Ishikawa (cell line): ENCODE results near the gene ZDHHC7.

Experiments
- CEBPB ChIP-seq: IDR thresholded peaks from 2 replicates; pipeline ENCODE4 v1.6.1; 2012
- CREB1 ChIP-seq: IDR thresholded peaks from 2 replicates; pipeline ENCODE4 v1.6.1; 2012; ENCODE audit warnings: low read depth
- EGR1 ChIP-seq: IDR thresholded peaks from 2 replicates; pipeline ENCODE4 v1.6.1; 2012
- EP300 ChIP-seq: IDR thresholded peaks from 2 replicates; pipeline ENCODE4 v1.6.1; 2012; ENCODE audit warnings: borderline replicate concordance
- FOXM1 ChIP-seq: IDR thresholded peaks from 2 replicates; pipeline ENCODE4 v1.6.1; 2012; ENCODE audit warnings: low read depth, borderline replicate concordance
- NFIC ChIP-seq: IDR thresholded peaks from 2 replicates; pipeline ENCODE4 v1.6.1; 2012
- RAD21 ChIP-seq: IDR thresholded peaks from 2 replicates; pipeline ENCODE4 v1.6.1; 2012; ENCODE audit warnings: low read depth
- TAF1 ChIP-seq: IDR thresholded peaks from 2 replicates; pipeline ENCODE4 v1.6.1; 2012; ENCODE audit warnings: low read depth, mild to moderate bottlenecking
- TCF12 ChIP-seq: IDR thresholded peaks from 2 replicates; pipeline ENCODE4 v1.6.1; 2012; ENCODE audit warnings: low read depth
- TEAD4 ChIP-seq: IDR thresholded peaks from 2 replicates; pipeline ENCODE4 v1.6.1; 2012
- YY1 ChIP-seq: IDR thresholded peaks from 2 replicates; pipeline ENCODE4 v1.6.1; 2012; ENCODE audit warnings: low read depth
- ZBTB7A ChIP-seq: IDR thresholded peaks from 2 replicates; pipeline ENCODE4 v1.6.1; 2012; ENCODE audit warnings: low read depth
- TF ChIP-seq, protein P1 (sequence below): IDR thresholded peaks from 2 replicates; pipeline ENCODE4 v1.6.1; 2012
- TF ChIP-seq, protein P2 (sequence below): IDR thresholded peaks from 2 replicates; pipeline ENCODE4 v1.6.1; 2012
- TF ChIP-seq, protein P3 (sequence below): IDR thresholded peaks from 2 replicates; pipeline ENCODE4 v1.6.1; 2012; ENCODE audit warnings: low read depth, mild to moderate bottlenecking

Gene ZDHHC7

DNA sequence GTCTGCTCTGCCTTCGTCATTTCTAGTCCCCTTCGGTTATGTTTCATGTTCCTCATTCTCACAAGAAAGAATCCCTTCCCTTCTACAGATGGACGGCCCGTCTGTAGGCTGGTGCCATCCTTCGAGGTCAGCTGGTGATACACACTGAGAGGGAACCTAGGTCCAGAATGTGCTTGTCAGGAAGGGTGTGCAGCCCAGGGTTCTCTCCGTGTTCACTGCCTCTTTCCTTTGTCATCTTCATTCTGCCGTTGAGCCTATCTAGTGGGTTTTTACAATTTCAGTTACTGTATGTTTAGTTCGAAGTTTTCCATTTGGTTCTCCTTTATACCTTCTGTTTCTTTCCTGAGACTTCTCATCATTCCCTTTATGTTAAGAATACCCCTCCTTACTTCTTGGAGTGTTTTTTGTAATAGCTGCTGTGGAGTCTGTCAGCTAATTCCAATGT lies 35.2 kb upstream of the ZDHHC7 start:
- TF ChIP-seq EGR1 (no peak), YY1 (no peak)

DNA sequence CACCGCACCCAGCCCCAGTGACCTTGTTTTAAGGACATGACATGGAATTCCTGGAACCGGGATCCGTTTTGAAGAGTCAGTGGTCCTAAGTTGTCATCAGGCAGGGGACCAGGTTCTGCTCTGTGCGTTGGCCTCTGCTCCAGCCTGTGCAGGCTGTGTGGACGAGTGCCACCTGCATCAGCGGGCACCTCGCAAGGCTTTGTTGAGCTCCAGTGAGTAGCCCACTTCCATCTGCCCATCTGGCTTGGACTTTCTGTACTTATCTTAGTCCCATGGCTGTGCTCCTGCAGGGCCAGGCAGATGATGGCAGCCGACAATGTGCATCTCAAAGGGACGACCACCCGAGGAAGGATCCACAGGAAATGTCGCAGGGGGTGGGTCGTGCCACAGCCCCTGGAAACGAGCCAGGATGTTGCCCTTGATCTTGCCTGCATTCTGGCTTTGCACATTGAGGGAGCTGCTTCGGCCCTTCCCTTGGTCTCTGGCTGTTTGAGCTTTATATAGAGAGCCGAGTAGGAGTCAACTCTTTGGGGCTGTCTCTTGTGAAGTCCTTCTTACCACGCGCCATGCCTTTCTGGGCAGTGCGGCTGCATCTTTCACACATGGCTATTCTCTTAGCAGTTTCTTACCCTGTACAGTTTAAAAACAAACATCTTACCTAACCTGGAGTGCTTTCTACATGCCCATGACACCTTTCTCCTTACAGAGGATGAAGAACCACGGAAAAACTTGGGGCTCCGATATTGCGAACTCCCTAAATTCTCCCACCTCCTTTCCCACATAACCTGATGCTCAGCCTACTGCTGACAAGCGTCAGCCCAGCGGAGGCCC lies 34.5 kb upstream of the ZDHHC7 start:
- TF ChIP-seq EP300: no peak
- TF ChIP-seq, protein P1, sequence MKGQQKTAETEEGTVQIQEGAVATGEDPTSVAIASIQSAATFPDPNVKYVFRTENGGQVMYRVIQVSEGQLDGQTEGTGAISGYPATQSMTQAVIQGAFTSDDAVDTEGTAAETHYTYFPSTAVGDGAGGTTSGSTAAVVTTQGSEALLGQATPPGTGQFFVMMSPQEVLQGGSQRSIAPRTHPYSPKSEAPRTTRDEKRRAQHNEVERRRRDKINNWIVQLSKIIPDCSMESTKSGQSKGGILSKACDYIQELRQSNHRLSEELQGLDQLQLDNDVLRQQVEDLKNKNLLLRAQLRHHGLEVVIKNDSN: no peak
- TF ChIP-seq ZBTB7A: no peak
- TF ChIP-seq CEBPB: no peak
- TF ChIP-seq, protein P2, sequence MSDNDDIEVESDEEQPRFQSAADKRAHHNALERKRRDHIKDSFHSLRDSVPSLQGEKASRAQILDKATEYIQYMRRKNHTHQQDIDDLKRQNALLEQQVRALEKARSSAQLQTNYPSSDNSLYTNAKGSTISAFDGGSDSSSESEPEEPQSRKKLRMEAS: no peak
- no peak for TF ChIP-seq FOXM1
- TF ChIP-seq, protein P3, sequence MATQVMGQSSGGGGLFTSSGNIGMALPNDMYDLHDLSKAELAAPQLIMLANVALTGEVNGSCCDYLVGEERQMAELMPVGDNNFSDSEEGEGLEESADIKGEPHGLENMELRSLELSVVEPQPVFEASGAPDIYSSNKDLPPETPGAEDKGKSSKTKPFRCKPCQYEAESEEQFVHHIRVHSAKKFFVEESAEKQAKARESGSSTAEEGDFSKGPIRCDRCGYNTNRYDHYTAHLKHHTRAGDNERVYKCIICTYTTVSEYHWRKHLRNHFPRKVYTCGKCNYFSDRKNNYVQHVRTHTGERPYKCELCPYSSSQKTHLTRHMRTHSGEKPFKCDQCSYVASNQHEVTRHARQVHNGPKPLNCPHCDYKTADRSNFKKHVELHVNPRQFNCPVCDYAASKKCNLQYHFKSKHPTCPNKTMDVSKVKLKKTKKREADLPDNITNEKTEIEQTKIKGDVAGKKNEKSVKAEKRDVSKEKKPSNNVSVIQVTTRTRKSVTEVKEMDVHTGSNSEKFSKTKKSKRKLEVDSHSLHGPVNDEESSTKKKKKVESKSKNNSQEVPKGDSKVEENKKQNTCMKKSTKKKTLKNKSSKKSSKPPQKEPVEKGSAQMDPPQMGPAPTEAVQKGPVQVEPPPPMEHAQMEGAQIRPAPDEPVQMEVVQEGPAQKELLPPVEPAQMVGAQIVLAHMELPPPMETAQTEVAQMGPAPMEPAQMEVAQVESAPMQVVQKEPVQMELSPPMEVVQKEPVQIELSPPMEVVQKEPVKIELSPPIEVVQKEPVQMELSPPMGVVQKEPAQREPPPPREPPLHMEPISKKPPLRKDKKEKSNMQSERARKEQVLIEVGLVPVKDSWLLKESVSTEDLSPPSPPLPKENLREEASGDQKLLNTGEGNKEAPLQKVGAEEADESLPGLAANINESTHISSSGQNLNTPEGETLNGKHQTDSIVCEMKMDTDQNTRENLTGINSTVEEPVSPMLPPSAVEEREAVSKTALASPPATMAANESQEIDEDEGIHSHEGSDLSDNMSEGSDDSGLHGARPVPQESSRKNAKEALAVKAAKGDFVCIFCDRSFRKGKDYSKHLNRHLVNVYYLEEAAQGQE: no peak
- no peak for TF ChIP-seq TAF1
- no peak for TF ChIP-seq TCF12
- TF ChIP-seq CREB1: no peak
- TF ChIP-seq EGR1: no peak
- no peak for TF ChIP-seq NFIC
- no peak for TF ChIP-seq RAD21
- TF ChIP-seq TEAD4: no peak
- TF ChIP-seq YY1: no peak

DNA sequence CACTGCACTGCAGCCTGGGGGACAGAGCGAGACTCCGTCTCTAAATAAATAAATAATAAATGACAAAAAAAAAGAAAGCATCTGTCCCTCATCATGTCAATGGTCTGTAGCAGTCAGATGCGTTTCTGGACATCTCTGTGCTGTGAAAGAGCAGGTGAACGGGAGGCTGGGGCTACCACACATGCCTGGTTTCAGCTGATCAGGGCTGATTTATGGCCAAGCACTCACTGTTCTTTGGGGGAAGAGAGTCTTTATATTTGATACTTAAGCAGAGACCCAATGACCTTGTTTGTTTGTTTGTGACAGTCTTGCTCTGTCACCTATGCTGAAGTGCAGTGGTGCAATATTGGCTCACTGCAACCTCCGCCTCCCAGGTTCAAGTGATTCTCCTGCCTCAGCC lies 33.7 kb upstream of the ZDHHC7 start:
- TF ChIP-seq FOXM1 (no peak), NFIC (no peak), YY1 (no peak), EGR1 (no peak), RAD21 (no peak)

DNA sequence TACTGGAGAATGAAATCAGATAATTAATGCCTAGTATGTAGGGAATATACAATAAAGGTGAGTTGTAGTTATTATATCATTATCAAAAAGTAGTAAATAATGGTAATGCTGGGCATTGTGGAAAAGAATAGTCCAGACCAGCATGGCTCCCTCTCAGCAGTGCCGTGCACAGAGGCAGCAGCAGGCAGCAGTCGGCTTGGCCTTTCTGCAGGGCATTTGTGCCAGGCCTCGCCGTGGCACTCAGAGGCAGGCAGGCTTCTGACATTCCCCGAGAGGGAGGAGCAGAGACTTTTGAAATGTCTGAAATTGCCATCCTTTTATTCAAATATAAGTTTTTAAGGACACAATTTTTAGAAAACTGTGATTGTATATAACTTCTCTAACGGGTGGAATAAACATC lies 31.3 kb upstream of the ZDHHC7 start:
- TF ChIP-seq YY1 (no peak), EGR1 (no peak), CEBPB (no peak), CREB1 (no peak), TAF1 (no peak), NFIC (no peak), EP300 (no peak), ZBTB7A (no peak)
- TF ChIP-seq, protein P2: no peak

DNA sequence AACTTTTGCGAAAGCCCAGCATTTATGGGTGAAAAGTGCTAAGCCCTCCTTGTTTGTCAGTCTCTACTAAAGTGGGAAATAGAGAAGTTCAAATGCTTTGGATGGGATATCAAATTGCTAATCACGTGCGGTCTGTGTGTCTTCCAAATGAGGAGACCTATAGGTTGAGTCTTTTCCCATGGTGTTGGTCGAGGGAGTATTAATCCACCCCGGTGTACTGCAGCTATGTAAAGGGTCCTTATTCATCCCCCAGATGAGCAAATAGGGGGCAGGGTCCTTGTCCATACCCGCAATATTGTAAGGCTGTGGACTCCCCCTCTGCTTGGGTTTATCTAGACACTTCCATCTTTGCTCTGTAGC lies 30.8 kb upstream of the ZDHHC7 start:
- TF ChIP-seq TCF12 (no peak), EP300 (no peak), NFIC (no peak), CEBPB (no peak), EGR1 (no peak)
- TF ChIP-seq, protein P2: no peak

- TF ChIP-seq EGR1 (no peak), TAF1 (no peak), TCF12 (no peak), TEAD4 (no peak), NFIC (no peak), FOXM1 (no peak), RAD21 (no peak), EP300 (no peak), CEBPB (no peak), YY1 (no peak), CREB1 (no peak), ZBTB7A (no peak)
- TF ChIP-seq, protein P1: no peak
- TF ChIP-seq, protein P2: no peak
- TF ChIP-seq, protein P3: no peak
Measured at GRCh38 chr16:85041219-85042166, 30.2 kb upstream of the ZDHHC7 start.
